ENCODE data around the gene TTC7B.

TTC7B gene

DNA sequence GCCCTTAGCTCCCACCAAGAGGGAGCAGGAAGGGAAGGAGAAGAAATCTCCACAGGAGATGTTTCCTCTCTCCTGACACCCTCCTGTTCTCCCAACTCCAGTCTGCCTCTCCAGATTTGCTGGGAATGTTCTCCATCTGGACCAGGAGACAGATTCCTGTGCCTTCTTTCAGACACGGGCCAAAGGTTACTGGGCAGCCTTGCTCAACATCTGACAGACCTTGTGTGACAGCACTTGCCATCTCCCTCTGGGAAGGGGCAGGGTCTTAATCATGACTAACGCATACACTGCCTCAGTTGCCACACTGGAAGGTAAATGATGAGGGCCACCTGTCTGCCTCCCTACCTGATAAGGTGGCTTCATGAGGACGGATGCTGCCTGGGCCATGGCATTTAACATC is 2.5 kb upstream of the TTC7B start:
- no peak for FAIRE-seq
- no peak for TF ChIP-seq POLR2A (IDR thresholded peaks at IDR 0.05; ENCODE audit: low read depth, low read length)
- DNase-seq (ENCODE audit: insufficient read length, low spot score): no peak

DNA sequence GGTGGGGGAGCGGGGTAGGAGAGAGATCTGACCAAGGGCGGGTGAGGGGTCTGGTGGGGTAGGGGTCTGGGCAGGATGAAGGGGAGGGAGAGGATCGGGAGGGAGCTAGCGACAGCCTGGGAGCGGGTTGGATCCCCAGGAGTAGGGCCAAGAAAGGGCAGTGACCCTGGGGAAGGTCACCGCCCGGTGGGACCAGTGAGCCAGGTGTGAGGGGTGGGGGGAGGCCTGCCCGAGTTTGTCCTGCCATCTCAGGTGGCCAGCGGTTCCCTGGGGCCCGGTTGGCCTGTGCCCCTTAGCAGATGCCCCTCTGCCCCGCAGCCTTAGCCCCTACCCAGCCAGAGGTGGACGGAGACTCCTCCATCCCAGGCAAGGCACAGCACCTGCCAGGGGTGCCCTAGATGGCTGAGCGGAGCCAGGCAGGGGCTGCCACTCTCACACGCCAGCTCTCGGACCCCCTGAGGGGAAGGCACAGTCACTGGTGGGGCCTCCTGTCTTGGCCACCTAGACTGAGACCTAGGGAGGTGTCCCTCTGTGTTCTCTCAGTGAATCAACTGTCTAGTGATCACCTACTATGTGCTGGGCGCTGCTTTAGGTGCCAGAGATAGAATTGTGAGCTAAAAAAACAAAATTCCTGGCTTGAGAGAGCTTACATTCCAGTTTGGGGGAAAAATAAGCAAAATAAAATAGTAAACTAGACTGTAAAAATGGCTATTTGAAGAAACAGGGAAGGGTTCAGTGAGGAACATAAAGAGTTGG is 629 bp upstream of the TTC7B start:
- TF ChIP-seq POLR2A (IDR thresholded peaks at IDR 0.05; ENCODE audit: low read depth, low read length): no peak
- FAIRE-seq: no peak
- DNase-seq (ENCODE audit: insufficient read length, low spot score): no peak

DNA sequence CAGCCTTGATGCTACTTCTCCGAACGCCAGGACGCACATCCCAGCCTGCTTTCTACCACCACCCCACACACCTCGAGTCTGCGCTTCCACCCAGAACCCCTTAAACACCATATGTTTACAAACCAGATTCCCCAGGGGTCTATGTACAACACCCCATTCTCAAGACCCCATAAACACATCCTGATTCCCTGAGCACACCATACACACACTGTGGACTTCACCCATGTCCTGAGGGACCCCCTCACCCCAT is 733 bp downstream of the TTC7B start:
- no peak for FAIRE-seq
- DNase-seq (ENCODE audit: insufficient read length, low spot score): no peak
- TF ChIP-seq POLR2A (IDR thresholded peaks at IDR 0.05; ENCODE audit: low read depth, low read length): no peak

DNA sequence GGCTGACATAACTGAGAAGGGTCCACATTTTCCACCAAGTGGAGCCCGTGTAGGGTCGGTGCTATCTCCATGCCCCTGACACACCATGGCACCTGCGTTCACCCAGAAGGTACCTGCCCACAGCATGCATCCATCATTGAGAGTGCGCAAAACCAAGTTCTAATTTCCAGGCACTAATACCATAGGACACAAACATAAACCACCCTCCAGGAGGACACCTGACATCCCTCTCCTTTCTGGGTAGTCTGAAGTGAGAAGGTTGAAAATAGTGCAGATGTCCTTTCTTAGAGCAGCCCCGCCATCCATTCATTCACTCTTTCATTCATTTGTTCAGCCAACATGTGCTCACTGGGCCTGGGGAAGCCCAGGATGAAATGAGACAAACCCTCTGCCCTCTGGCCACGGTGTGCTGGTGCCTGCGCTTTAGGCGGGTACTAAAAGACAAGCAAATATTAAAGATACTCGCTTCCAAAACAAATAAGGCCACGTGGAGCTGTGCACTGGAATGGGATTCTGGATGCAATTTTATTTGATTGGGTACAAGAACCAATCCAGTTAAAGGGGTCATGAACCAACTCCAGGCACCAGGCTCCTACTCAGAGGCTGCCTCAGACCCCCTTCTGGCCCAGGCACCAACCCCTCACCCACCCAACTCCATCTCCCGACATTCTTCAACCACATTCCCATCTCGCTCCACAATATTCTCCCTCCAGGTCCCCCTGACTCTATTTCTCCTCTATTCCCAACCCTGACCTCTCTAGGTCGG is 1.2 kb downstream of the TTC7B start:
- no peak for TF ChIP-seq POLR2A (IDR thresholded peaks at IDR 0.05; ENCODE audit: low read depth, low read length)
- no peak for FAIRE-seq
- no peak for DNase-seq (ENCODE audit: insufficient read length, low spot score)

DNA sequence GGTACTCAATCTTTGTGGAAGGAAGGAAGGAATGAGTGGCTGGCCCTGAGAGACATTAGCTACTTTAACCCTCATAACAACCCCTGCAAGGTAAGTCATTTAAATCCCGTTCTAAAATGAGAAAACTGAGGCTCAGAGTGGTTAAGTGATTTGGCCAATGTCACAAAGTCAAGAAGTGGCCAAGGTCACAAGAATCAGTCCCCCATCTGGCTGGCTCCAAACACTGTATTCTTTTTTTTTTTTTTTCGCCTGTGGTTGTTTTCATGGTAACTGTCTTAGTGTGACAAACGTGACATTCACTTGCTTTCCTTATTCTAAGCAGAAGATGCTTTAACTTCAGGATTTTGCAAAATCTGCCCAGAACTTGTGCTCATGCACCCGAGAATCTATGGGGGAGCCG is 2.8 kb downstream of the TTC7B start:
- DNase-seq (ENCODE audit: insufficient read length, low spot score) (no peak), FAIRE-seq (no peak)
- no peak for TF ChIP-seq POLR2A (IDR thresholded peaks at IDR 0.05; ENCODE audit: low read depth, low read length)

DNA sequence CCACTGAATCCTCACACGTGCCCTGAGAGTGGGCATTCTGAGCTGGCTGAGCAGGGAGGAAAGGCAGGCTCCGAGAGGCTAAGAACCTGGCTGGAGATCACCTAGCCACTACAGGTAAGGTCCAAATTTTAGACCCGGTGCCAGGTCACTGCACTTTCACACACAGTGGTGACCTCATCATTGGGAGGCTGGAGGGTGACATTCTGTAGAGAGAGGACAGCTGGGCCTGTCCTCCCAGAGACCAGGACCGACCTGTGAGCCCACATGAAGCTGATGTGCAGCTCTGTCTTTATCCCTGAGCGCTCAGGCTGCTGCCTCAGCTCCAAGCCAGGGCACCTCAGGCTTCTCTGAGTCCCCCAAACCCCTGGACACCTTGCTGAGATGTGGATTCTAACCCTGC is 4.1 kb downstream of the TTC7B start:
- DNase-seq (ENCODE audit: insufficient read length, low spot score) (no peak), FAIRE-seq (no peak)
- no peak for TF ChIP-seq POLR2A (IDR thresholded peaks at IDR 0.05; ENCODE audit: low read depth, low read length)

DNA sequence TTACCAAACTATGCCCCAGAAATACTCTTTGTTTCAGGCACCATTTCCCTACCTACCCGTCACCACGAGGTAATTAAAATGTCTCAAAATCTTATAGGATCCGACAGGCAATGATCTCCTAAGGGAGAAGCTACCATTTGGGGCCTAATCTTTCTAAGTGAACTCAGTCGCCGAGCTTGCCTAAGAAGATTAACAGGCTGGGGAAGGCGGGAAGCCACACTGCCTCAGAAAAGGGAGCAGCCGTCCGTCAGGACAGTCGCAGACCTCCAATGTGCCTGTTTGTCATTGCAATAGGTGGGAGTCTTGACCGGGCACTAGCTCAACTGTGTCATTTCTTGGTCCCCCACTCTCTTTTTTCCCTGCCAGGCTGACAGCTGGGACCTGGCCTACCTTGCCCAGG is 4.6 kb downstream of the TTC7B start:
- DNase-seq (ENCODE audit: insufficient read length, low spot score) (no peak), FAIRE-seq (no peak)
- no peak for TF ChIP-seq POLR2A (IDR thresholded peaks at IDR 0.05; ENCODE audit: low read depth, low read length)

DNA sequence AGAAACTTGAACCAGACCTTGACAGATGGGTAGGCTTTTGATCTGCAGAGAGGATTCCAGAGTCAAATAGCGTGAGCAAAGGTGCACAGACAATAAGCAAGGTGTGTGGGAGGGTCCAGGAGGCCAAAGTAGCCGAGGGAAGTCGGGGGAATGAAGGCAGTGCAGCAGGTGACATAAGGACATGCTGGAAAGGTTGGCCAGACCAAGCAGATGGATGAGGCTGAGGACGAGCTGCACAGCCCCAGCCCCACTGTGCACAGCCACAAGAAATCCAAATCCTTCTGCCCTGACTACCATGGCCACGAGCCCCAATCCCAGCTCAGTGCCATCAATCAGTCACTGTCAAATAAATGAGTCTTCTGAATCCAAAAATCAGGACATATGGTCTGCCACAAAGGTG is 5.4 kb downstream of the TTC7B start:
- FAIRE-seq (no peak), DNase-seq (ENCODE audit: insufficient read length, low spot score) (no peak)
- TF ChIP-seq POLR2A (IDR thresholded peaks at IDR 0.05; ENCODE audit: low read depth, low read length): no peak

DNA sequence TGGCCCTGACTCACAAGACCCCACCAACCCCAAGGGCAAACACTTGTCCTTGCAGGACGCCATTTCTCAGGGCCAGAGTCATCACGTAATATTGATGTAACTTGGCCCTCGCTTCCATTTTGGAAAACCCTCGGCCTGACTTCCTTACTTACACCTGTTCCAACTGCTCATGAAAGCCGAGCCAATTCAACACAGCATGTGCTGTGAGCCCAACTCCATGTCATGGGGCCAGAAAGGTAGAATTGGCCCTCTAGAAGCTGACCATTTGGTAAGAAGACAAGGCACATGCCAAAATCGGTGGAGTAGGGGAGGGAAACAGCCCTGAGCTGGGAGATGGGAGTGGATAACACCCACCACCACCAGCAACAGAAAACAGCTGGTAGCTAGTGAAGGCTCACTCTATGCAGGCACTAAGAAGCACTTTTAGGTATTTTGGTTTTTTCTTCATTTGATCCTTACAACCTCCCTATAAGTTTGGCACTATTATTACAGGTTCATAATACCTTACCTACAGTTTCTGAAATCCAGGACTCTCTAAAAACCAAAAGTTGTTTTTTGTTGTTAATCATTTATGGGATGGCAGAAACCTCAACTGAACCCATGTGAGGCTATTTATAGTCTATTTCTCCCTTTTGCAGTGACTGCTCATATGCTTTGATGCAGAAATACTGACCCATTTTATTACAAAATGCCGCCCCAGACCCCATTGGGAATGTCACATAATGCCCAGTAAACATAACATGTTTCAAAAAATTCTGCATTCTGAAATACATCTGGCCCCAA is 6.5 kb downstream of the TTC7B start:
- DNase-seq (ENCODE audit: insufficient read length, low spot score) (no peak), FAIRE-seq (no peak)
- TF ChIP-seq POLR2A (IDR thresholded peaks at IDR 0.05; ENCODE audit: low read depth, low read length): no peak

DNA sequence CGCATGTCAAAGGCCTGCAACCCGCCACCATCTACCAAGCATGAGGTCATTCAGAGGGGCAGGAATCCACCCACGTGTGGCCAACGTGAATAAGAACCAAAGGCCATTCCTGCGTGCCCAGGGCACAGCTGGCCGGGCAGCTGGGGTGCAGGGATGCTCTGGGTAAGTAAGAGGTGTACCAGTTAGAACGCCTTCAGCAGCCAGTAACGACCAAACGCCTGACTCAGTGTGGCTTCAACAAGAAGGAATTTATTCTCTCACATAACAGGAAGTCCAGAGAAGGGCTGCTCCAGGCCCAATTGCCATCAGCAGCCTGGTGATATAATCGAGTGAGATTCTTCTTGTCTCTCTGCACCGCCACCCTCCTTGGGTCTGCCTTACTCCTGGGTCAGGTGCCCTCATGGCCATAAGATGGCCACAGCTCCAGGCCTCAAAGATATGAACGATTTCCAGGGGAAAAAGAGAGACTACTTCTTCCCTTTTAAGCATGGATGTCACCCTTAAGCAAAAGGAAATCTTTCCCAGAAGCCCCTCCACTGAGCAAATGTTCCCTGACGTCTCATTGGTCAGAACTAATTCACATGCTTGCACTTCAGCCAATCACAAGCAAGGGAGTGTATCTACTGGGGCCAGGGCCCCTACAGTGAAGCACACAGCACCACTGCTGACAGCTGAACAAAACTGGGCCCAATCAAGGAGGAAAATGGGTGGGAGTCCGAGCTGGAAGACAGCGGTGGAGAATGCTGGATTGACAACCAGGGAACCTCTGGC is 7.3 kb downstream of the TTC7B start:
- no peak for DNase-seq (ENCODE audit: insufficient read length, low spot score)
- FAIRE-seq: no peak
- no peak for TF ChIP-seq POLR2A (IDR thresholded peaks at IDR 0.05; ENCODE audit: low read depth, low read length)

DNA sequence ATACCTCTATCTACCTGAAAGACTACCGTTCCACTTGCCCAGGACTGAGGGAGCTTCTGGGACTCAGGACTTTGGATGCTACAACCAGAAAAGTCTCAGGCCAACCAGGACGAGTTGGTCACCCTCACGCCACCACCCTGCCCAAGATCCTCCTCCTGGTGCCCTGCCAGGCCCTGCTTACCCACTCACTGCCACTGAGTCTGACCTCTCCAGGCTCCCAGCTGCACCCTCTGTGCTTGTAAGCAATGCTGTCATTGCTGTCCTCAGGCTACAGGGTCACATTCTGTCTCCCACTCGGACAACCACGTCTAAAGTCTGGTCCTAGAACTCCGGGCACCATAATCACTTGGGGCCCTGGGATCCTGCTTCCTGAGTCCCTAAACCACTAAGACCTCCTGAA is 9.2 kb downstream of the TTC7B start:
- TF ChIP-seq POLR2A (IDR thresholded peaks at IDR 0.05; ENCODE audit: low read depth, low read length): no peak
- DNase-seq (ENCODE audit: insufficient read length, low spot score) (no peak), FAIRE-seq (no peak)

DNA sequence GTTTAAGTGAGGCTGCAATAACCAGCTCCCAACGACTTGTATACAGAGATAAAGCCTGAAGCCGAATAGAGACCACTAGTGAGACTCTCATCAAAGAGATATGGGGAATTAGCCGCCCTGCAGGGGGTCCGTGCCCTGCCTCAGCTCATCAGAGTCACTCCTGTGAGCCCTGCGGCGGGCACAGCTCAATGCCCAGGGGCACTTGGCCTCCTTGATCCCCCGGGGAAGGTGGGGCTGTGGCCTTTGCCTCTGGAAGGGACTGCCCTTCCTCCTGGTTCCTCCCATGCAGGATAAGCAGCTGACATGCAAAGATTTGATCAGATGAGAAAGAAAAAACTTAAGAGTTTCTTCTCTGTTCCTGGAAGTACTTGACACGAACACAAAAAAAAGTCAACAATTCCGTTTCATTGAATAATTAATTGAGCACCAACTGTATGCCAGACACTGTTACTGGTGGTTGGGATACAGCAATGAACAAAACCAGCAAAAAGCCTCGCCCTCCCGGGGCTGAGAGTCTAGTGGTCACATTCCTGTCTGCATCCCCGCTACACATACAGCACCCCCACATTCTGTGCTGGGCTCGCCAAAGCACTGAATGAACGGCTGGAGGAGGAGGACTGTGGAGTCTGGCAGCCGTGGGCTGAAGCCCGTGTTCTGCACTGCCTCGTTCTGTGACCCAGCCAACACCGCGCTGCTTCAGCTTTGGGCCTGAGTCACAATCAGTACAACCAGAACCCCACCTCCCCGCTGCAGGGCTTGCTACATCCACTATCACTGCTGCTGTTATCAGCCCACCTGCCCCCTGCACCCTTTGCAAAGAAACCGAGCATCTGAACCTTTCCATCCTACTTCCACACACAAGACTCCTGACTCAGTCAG is 10.3 kb downstream of the TTC7B start:
- FAIRE-seq (no peak), DNase-seq (ENCODE audit: insufficient read length, low spot score) (no peak)
- TF ChIP-seq POLR2A (IDR thresholded peaks at IDR 0.05; ENCODE audit: low read depth, low read length): no peak

DNA sequence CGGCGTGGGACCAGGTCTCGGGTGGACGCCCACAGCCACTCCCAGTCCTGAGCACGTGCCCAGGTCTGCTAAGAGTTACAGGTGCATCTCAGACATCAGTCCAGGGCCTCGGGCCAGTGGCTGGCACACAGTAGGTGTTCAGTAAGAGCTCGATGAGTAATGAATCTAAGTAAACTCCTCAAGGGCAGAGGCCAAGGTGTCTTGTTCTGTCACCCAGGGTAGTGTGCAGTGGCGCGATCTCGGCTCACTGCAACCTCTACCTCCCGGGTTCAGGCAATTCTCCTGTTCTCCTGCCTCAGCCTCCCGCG is 11.2 kb downstream of the TTC7B start:
- TF ChIP-seq POLR2A (IDR thresholded peaks at IDR 0.05; ENCODE audit: low read depth, low read length): no peak
- DNase-seq (ENCODE audit: insufficient read length, low spot score) (no peak), FAIRE-seq (no peak)

Data from H54 (cell line).